22Rv1 (cell line): ENCODE results near the gene ELMOD1.
"Not testable (repeated sequence)": the region's sequence is repeated elsewhere in the genome, so short reads cannot be mapped to it uniquely, and the experiment has no call there.

Experiments used
- H3K27ac ChIP-seq: fragments of 450-650 bp; 2 replicates; pipeline ENCODE4 v1.5.1; 2017
- ZFX ChIP-seq: fragments of 450-650 bp; IDR thresholded peaks from 2 replicates; pipeline ENCODE4 v1.6.1; 2017; ENCODE audit warnings: antibody characterized with exemption, borderline replicate concordance
- TF ChIP-seq, protein P1 (sequence below): fragments of 450-650 bp; IDR thresholded peaks from 2 replicates; pipeline ENCODE4 v1.5.1; 2017; ENCODE audit warnings: mild to moderate bottlenecking

ELMOD1 gene

DNA sequence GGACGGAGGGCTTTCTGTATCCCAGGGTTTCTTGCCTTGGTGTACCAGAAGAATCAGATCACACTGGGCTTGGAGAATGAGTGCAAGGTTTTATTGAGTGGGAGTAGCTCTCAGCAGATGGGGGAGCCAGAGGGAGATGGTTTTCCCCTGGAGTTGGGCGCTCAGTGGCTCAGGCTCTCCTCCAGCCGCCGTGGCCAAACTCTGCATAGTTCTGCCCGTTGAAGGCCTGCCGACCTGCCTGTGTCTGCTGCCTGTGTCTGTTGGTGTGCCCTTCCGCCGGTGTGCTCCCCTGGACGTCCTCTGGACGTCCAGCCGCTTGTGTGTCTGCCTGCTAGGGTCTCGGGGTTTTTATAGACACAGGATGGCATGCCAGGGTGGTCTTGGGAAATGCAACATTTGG lies 20.9 kb upstream of the ELMOD1 start:
- no peak for TF ChIP-seq ZFX
- TF ChIP-seq, protein P1, sequence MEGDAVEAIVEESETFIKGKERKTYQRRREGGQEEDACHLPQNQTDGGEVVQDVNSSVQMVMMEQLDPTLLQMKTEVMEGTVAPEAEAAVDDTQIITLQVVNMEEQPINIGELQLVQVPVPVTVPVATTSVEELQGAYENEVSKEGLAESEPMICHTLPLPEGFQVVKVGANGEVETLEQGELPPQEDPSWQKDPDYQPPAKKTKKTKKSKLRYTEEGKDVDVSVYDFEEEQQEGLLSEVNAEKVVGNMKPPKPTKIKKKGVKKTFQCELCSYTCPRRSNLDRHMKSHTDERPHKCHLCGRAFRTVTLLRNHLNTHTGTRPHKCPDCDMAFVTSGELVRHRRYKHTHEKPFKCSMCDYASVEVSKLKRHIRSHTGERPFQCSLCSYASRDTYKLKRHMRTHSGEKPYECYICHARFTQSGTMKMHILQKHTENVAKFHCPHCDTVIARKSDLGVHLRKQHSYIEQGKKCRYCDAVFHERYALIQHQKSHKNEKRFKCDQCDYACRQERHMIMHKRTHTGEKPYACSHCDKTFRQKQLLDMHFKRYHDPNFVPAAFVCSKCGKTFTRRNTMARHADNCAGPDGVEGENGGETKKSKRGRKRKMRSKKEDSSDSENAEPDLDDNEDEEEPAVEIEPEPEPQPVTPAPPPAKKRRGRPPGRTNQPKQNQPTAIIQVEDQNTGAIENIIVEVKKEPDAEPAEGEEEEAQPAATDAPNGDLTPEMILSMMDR = no peak
- no peak overlapping the region for H3K27ac ChIP-seq

DNA sequence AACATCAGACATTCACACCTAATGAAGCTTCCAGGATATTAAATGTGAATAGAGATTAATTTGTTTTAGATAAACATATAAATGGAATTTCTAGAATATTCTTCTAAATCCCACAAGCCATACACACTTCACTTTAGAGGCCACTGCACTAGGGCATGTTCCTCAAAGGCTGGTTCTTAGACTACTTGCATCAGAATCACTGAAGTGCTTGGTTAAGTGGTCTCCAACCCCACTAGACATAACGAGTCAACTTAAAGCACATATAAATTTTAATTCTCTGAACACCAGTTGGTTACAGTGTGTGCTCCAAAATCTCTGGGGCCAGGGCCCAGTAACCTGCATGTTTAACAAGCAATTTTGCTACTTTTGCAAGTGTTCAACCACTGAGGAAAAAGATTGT lies 17.5 kb upstream of the ELMOD1 start:
- no peak overlapping the region for H3K27ac ChIP-seq
- no peak for TF ChIP-seq ZFX
- TF ChIP-seq, protein P1 = no peak

DNA sequence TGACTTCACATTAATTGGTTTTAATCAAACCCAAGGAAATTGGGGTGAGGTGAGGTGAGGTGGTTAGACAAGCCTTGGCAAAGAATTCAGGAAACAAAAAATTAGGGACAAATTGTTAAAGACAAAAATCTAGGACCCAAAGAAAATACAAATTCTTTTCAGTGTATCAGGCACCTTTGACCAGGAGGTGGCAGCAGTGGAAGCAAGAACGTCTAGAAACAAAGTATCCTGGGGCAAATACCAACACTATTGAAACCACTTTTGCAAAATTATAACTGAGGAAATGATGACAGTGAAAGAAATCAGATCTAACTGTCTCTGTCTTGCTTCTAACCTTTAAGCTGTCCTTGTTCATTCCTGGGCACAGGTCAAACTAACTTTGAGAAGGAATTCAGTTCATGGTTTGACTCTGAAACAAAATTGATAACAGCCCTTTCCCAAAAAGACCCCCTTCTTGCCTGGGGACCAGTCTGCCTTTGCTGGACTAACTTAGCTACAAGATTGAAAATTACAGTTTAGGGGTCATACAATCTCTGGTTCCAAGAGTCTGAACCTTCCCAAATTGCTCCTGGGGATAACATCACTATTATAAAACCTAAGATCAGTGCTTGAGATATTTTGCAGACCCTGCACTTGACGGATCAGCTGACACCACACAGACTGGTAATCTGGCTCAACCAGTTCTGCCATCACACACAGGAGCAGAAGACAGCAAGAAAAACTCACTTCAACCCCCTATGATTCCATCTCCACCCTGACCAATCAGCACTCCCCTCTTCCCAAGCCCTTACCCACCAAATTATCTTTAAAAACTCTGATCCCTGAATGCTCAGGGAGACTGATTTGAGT lies 14.2 kb upstream of the ELMOD1 start:
- H3K27ac ChIP-seq = not testable (repeated sequence)
- TF ChIP-seq, protein P1 = peak; percentile 88

DNA sequence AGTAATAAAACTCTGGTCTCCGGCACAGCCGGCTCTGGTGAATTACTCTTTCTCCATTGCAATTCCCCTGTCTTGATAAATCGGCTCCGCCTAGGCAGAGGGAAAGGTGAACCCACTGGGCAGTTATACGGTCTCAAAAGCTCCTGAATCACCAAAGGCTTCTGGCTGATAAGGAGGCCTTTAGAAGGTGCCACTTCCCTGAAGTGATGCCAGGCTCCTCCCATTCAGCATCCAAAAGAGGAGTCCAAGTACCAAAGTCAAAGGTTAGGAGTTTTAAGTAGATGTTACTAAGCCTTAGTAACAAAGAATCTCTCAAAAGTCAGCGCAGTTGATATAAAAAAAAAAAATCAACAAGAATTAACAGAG lies 13.6 kb upstream of the ELMOD1 start:
- TF ChIP-seq ZFX = no peak
- TF ChIP-seq, protein P1 = no peak
- no peak overlapping the region for H3K27ac ChIP-seq

DNA sequence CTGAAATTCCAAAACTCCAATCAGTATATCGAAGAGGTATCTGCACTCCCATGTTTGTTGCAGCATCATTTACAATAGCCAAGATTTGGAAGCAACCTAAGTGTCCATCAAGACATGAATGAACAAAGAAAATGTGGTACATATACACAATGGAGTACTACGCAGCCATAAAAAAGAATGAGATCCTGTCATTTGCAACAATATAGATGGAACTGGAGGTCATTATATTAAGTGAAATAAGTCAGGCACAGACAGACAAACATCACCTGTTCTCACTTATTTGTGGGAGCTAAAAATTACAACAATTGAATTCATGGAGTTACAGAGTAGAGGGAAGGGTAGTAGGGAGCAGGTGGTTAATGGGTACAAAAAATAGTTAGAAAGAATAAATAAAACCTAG lies 11.8 kb upstream of the ELMOD1 start:
- not testable (repeated sequence) for H3K27ac ChIP-seq

DNA sequence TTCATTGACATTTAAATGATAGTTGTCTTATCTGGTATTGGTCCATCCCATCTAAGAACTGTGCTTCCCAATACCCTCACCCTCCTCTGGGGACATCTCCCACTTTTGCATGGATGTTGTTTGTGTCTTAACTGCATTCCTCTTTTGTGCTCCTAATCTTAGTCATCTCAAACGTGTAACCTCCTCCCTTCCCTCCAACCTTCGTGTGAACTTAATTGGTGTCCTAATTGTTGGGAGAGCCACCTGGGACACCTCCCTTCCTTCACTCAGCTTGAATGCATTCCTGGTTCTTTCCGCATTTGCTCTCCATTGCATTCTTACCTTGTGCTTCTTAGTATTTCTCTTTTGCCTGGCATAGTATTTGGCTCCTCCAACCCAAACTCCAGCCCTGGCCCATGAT lies 9.8 kb upstream of the ELMOD1 start:
- no peak overlapping the region for H3K27ac ChIP-seq
- TF ChIP-seq ZFX = no peak
- TF ChIP-seq, protein P1 = no peak

DNA sequence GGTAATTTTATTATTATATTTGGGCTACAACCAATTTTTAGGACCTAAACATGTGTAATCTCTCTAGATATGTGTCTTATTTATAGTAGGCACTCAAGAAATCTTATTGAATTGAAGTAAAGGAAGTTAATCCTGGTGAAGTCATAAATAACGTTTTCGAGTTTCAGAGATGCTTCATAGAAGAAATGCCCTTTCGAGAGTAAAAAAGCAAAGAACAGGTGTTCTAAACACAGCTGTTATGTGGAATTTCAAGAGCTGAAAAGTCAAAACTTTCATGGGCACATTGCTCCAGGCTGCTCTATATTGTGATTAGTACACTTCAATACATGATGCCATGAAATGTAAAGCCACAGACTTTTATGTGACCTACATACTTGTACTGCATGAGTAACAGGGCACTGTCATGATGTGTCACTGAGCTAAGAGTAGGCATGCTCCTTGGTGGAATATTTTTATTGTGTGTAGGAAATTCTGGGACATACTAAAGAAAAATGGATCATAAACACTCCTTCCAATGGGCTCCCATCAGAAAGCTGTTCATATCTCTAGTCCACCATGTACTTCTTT lies 7.2 kb upstream of the ELMOD1 start:
- TF ChIP-seq, protein P1 = no peak
- TF ChIP-seq ZFX = no peak
- H3K27ac ChIP-seq = no peak overlapping the region
